GM12873 (cell line): ENCODE measurements around the gene CISD3.

Experiments
- TF ChIP-seq, protein P1 (sequence below): IDR thresholded peaks from 2 replicates; pipeline ENCODE4 v1.5.1; 2012; ENCODE audit warnings: low read depth, mild to moderate bottlenecking, moderate library complexity, low read length, control low read depth; ENCODE audit not compliant: insufficient read depth; ENCODE audit errors: missing control alignments

The CISD3 gene

DNA sequence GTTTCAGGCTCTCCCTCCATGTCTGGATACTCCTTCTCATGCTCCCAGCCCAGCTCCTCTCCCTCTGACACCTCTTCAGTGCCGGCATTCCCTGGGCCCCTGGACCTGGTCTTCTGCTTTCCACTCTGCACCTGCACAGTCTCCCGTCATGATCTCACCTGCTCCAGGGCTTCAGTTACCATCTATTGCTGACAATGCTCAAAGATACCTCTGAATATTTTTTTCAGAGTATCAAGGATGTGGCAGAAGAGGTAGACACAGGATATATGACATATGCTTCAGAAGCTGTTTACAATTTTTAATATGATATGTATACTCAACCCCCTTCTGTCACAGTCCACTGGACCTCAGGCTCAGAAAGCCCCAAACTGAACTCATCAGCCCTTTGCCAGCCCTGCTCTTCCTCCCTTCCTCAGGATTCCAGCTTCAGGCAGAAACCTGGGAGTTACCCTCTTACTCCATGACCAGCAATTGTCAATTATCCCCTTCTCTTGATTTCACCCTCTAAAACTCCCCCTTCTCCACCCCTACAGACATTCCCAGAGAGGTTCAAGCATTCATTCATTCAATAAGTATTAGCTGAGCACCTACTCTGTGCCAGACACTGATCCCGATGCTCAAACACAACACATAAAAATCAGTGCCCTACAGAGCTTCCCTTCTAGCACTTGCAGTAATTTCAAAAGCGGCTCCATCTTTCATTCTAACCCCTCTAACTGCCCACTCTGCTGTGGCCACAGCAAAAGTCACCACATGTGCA, 32.9 kb upstream of the CISD3 start:
- TF ChIP-seq, protein P1, sequence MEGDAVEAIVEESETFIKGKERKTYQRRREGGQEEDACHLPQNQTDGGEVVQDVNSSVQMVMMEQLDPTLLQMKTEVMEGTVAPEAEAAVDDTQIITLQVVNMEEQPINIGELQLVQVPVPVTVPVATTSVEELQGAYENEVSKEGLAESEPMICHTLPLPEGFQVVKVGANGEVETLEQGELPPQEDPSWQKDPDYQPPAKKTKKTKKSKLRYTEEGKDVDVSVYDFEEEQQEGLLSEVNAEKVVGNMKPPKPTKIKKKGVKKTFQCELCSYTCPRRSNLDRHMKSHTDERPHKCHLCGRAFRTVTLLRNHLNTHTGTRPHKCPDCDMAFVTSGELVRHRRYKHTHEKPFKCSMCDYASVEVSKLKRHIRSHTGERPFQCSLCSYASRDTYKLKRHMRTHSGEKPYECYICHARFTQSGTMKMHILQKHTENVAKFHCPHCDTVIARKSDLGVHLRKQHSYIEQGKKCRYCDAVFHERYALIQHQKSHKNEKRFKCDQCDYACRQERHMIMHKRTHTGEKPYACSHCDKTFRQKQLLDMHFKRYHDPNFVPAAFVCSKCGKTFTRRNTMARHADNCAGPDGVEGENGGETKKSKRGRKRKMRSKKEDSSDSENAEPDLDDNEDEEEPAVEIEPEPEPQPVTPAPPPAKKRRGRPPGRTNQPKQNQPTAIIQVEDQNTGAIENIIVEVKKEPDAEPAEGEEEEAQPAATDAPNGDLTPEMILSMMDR: no peak

DNA sequence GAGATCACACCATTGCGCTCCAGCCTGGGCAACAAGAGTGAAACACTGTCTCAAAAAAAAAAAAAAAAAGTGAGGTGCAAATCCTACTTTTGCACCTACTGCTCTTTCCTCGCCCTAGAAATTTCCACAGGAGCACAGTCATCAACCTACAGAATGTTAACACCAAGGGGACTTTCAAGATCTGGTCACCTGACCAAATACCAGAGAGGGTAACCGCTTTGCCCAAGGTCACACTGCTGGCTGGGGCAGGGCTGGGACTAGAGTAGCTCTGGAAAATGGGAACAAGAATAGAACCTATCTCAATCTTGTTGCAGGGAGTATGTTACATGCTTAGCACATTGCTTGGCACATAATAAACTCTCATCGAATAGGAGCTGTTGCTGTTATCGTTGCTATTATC, 31.4 kb upstream of the CISD3 start:
- TF ChIP-seq, protein P1: no peak

DNA sequence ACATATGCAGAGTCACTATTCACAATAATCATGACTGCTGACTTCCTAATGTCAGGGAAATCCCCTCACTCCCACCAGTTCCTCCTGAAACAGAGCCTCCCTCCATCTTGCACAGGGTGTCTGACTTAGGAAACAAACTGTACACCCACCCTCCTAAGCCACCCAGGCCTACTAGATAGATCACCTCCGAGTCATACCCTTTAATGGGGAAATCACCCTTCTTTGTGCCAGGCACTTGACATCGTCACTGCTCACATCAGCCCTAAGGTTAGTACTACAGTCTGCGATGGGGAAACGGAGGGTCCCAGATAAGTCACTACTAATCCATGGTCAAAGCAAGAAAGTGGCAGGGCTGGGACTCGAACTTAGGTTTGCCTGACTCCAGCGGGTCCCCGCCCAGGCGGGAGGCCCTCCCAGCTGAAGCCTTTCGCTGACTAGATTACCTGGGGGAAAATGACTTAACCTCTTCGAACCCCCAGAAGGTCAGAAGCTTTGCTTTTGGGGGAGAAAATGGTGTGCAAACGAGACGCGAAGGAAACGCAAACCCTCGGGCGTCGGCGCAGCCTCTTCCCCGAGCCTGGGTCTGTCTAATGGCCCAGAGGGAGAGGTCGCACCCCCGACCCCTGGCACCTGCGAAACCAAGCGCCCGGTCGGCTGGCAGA, 28.5 kb upstream of the CISD3 start:
- TF ChIP-seq, protein P1: no peak

DNA sequence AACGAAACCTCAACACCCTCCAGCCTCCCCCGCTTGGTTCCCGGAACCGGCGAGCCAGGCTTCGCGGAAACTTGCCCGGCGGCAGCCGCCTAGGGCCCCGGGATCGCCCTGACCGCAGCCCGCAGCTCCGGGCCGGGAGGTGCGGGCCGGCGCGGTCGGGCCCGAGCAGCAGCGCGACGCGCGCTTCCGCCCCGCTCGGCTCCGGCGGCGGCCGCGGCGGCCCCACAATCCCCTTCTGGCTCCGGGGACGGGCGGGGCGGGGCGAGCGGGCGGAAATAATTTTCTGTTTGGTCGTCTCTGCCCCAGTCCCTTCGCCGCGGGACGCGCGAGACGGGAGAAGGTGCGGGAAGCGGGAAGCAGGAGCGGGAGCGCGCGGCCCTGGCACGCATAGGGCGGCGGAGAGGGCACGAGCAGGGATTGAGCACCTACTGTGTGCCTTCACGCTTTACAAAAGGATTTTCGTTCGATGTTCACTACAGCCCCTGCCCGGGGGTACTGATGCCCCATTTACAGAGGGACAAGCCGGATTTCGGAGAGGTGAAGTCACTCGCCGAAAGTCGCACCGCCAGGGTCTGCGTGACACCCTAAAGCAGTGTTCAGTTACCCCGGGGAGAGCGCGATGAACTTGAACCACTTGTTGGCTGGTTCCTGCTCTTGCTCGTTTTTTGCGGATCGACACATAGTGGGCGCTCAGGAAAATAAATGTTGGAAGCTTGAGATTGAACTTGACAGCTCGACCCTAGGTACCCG, 27.8 kb upstream of the CISD3 start:
- TF ChIP-seq, protein P1: no peak

DNA sequence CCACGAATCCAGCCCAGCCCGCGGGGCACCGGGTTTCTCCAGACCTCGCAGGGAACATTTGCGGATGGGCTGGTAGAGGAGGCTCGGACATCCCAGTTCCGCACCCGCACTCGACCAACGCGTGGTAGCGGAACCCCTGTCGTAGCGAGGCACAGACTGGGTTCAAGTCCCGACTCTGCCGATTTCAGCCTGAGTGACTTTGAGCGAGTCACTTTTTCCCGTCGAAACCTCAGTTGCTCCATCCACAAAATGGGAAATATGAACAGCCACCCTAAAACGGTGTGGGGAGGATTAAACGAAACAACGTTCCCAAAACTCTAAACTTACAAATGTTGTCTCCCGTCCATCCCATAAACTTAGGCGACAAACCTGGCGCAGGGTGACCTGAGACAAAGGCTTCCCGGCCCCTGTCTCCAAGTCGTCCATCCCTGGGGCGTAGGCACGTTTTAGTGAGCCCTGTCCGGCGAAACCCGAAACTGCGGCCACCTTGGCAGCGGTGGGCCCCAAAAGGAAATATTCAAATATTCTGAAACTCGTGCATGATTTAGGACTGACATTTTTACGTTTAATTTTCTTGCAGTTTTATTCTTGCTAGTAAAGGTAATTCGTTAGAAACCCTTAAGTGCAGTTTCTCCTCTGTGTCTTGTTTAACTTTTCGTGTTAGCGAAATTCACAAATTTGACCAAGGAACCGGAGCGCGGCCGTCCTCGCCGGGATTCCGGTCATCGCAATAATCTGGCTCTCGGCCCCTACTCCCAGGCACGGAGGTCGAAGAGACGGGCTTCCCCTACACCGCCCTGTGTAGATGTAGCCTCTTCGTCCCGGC, 27.0 kb upstream of the CISD3 start:
- TF ChIP-seq, protein P1: no peak

DNA sequence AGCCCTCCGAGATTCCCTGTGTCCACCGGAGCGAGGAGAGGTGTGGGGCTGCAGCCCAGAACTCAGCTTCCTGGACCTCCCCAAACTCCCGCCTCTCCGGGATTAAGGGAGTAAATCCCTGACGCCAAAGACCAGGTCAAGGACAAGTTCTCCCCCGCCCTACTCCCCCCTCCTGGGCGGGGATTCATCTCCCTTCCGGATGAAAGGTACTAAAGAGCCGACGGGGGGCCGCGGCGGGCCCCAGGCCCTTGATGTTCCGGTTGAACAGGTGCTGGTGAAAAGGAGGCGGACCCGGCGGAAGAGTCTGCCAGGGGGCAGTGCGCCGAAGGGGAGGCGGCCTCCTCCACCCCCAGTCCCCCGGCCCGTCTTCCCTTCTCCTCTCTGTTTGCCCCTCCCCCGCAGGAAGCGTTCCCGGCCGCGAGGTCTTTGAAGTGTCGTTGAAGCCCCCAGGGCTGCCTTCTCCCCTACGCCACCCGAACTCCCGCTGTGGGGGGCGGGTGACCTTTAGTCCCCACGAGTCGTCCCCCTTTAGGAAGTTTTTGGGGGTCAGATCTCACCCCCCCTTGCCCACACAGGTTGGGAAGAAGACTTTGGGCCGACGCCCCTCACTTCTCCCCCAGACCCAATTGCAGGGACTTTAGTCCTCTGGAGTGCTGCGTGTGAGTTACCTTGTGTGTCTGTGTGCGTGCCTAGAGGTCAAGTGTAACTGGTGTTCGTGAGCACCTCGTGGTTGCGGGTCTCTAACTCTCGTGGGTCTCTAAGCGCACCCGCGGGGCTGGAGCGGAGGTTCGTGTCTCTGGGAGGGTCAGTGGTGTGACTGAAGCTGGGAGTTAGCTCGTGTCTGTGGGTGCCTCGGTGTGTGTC, 26.2 kb upstream of the CISD3 start:
- TF ChIP-seq, protein P1: no peak
